GM19328 (cell line): Measurements from ENCODE around the gene ST3GAL3.
"Not testable (repeated sequence)": the region's sequence is repeated elsewhere in the genome, so short reads cannot be mapped to it uniquely, and the experiment has no call there.

Experiments
- ATAC-seq: cut with Tn5 transposase; IDR thresholded peaks from one replicate; pipeline ENCODE4 v1.9.1; 2021; ENCODE audit warnings: mild to moderate bottlenecking, moderate library complexity; ENCODE audit not compliant: unreplicated experiment

The ST3GAL3 gene

GRCh38 chr1:43703836-43704235, 3.5 kb upstream of the ST3GAL3 start:
- no peak for ATAC-seq

GRCh38 chr1:43704838-43705237, 2.5 kb upstream of the ST3GAL3 start:
- ATAC-seq = no peak

GRCh38 chr1:43705334-43705733, 2.0 kb upstream of the ST3GAL3 start:
- no peak for ATAC-seq

DNA sequence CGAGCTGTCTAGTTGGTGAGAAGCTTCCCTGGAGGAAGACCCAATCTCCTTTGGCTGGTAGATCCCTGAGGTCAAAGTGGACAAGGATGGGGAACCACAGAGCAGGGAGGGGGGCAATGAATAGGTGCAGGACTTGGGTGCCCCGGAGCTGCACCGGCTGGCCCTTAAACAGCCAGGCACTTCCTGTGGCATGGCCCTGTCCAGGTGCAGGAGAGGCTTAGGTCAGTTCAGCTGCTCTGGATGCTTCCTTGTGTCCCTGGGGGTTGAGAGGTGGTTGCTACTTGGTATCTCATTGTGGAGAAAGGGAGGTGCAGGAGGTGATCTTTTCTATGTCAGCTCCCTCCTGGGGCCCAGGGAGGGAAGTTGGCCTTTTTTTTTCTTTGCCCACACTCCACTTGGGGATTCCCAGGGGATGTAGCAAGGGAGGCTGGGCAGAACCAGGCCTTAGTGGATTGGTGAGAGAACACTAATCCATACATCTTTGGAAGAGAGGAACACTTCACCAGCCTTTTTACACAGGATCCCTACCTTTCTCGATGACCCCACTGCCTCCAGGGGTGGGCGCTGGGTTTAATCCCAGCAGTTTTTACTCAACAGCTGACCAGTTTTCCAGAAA, 1.2 kb upstream of the ST3GAL3 start:
- ATAC-seq = no peak

GRCh38 chr1:43706598-43707189, 642 bp upstream of the ST3GAL3 start:
- no peak for ATAC-seq

DNA sequence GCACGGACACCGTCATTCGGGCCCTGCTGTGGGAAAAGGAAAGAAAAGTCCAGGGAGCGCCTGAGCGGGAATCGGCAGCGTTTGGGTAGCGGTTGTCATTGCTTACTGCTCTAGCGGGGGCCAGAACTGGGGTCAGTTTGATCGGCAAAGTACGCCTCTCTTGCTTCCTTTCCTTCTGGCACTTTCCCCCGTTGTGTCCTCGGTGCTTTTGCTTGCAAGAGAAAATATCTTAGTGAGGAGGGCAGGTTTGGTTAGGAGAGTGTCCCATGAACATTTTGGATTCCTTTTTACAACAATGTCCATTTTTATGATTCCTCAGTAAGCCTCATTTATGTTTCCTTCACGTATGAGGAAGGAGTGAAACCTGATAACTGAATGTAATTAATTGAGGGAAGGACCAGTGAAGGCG, 670 bp downstream of the ST3GAL3 start:
- ATAC-seq = no peak

- ATAC-seq = no peak
Observed at GRCh38 chr1:43711049-43711448, 3.7 kb downstream of the ST3GAL3 start.

DNA sequence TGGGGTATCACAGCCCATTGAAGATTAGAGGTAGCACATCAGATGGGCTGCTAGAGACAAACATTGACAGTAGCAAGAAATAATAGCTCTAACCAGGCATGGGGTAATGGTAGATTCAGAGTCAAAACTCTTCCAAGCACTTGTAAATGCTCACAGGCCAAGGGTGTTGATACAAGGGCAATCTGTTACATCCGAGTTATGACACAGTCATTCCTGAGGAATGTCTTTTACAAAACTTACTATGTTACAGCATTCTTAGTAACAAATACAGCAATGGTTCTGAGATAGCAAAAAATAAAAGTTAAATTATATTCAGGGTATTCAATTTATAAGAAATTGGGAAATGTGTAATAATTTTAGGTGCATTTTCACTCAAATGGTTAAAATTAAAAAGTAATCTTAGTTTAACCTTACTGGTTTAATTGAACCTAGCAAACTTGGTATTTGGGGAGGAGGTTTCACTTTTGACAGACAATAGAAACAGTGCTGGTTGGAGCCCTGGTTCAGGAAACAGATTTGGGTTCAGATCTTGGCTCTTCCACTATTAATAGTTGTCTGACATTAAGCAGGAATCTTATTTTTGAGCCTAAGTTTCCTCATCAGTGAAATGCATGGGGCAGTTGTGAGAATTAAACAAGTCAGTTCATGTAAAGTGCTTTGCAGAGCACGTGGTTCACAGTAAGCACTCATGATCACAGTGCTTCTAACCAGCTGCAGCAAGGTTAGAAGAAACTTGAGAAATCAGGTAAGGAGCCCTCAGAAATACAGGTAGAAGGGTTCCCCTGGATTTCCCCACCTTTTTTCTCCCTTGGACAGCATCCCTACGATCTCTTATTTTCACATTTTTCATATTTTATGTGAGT, 4.4 kb downstream of the ST3GAL3 start:
- ATAC-seq = no peak

- ATAC-seq = no peak
Observed at GRCh38 chr1:43716559-43717281, 9.4 kb downstream of the ST3GAL3 start.

DNA sequence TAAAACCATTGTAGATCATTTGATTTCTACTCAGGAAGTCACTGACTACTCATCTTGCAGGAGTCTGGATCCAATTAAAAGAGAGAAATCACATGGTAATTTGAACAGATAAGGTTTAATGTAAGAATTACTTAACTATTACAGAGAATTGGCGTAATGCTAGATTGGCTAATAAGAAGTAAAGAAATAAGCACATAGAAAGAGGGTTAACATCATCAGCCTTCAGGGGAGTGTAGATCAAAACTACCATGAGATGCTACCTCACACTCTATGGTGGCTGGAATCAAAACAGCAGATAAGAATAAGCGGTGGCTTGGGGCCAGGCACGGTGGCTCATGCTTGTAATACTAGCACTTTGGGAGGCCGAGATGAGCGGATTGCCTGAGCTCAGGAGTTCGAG, 11.7 kb downstream of the ST3GAL3 start:
- ATAC-seq = no peak

- not testable (repeated sequence) for ATAC-seq
Observed at GRCh38 chr1:43719670-43720419, 12.5 kb downstream of the ST3GAL3 start.

DNA sequence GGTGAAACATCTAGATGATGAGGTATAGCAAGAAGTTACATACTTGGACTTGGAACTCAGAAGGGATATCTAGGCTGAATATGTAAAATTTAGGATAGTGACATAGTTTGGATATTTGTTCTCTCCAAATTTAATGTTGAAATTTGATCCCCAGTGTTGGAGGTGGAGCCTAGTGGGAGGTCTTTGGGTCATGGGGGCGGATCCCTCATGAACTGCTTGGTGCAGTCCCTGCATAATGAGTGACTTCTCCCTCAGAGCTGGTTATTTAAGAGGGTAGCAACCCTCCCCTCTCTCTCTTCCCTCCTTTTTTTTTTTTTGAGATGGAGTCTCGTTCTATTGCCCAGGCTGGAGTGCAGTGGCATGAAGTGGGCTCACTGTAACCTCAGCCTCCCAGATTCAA, 15.5 kb downstream of the ST3GAL3 start:
- ATAC-seq = no peak

DNA sequence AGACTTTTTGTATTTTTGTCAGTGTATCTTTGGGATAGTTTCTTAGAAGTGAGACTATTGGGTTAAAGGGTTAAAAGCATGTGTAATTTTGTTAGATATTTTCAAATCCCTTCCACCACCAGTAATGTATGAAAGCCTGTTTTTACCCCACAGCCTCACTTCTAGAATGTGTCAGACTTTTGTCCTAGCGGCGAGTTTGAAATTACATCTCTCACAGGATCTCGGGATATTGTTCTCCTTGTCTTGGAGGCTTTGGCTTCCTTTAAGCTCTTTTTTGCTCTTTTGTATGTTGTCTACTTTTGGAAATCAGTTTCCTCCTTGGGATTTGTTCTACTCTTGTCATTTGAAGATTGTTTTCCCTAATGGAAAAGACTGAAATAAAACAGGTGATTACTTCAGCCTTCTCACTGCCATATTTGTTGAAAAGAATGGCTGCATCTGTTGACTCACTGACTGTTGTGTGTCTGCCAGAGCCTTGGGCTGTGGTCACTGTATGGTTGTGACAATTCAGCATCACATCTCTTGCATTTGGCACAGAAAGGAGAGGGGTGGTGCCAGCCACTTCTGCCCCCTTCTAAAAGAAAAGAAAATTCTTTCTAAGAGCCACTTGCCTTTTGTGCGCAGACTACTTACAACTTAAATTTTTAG, 22.6 kb downstream of the ST3GAL3 start:
- ATAC-seq = no peak

DNA sequence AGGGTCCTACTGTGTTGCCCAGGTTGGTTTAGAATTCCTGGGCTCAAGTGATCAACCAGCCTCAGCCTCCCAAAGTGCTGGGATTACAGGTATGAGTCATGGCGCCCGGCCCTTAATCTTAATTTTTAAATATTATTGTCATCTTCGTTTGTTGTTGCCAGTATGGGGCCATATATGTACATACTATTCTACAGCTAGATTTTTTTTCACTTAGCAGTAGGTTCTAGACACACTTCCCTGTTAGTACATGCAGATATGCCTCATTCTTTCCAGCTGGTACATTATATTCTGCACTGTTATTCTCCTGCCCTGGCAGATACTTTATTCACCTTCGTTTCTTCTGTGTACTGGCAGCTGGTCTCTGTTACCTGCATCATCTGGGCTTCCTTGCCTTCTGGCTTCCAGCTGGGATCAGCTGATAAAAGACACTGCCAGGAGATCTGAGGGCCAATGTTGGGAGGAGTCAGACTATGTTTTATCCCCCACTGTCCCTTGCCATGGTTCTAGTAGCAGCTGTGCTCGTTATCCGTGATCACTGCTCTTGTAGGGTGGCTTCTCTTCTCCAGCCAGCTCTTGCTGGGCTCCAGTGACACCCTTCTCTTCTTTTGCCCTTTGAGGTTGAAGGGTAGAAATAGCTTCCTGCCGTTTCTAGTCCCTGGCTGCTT, 24.7 kb downstream of the ST3GAL3 start:
- ATAC-seq = no peak

GRCh38 chr1:43736819-43737218, 29.5 kb downstream of the ST3GAL3 start:
- no peak for ATAC-seq

DNA sequence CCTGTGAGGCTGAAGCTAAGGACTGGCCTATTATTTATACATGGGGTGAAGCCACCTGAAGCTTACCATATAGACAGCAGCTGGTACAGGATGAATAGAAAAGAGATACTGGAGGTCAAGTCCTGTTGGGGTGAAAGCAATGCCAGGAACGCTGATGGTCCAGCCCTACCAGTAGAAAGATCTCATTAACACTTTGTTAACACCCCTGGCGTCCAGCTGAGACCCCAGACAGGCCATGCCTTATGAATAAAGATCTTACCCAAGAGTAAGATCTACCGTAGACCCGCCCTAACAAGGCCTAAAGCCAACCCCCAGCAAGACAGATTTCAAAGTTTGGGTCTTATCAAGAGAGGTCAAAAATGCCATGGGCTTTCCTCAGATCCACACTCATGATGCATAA, 34.7 kb downstream of the ST3GAL3 start:
- no peak for ATAC-seq

- no peak for ATAC-seq
Observed at GRCh38 chr1:43743206-43743605, 35.9 kb downstream of the ST3GAL3 start.

GRCh38 chr1:43747736-43748135, 40.4 kb downstream of the ST3GAL3 start:
- no peak for ATAC-seq

GRCh38 chr1:43750083-43750482, 42.7 kb downstream of the ST3GAL3 start:
- ATAC-seq = no peak

GRCh38 chr1:43753422-43753821, 46.1 kb downstream of the ST3GAL3 start:
- ATAC-seq = no peak
